Mesendoderm (in vitro differentiated cells): ENCODE measurements around the gene BTF3L4.

ENCODE experiments used
- DNase-seq: peaks from one replicate; pipeline ENCODE4 v3.0.0; 2013
- H2AK5ac ChIP-seq: 2 replicates; pipeline ENCODE4 v1.6.1; 2013; ENCODE audit warnings: low read length, inconsistent platforms
- H2BK120ac ChIP-seq: 2 replicates; pipeline ENCODE4 v1.6.1; 2013; ENCODE audit warnings: low read depth, mild to moderate bottlenecking, low read length, moderate library complexity, mixed read lengths
- H2BK15ac ChIP-seq: replicated peaks from 2 replicates; pipeline ENCODE4 v1.6.1; 2013; ENCODE audit warnings: low read depth, mild to moderate bottlenecking, moderate library complexity
- H2BK5ac ChIP-seq: 2 replicates; pipeline ENCODE4 v1.6.1; 2013; ENCODE audit warnings: low read length, inconsistent platforms
- H3K18ac ChIP-seq: 2 replicates; pipeline ENCODE4 v1.6.1; 2013; ENCODE audit warnings: mild to moderate bottlenecking, low read length, mixed read lengths
- H3K23ac ChIP-seq: one replicate; pipeline ENCODE4 v1.6.1; 2013; ENCODE audit warnings: low read length
- H3K27ac ChIP-seq: 2 replicates; pipeline ENCODE4 v1.5.1; 2013; ENCODE audit warnings: low read depth, mild to moderate bottlenecking, inconsistent platforms, low read length, moderate library complexity
- H3K27me3 ChIP-seq: 2 replicates; pipeline ENCODE4 v1.6.1; 2013; ENCODE audit warnings: low read length, control low read depth, mild to moderate bottlenecking, inconsistent platforms; ENCODE audit not compliant: insufficient read depth, poor library complexity
- H3K36me3 ChIP-seq: 2 replicates; pipeline ENCODE4 v1.6.1; 2013; ENCODE audit warnings: low read length, inconsistent platforms; ENCODE audit not compliant: control insufficient read depth, insufficient read depth
- H3K4ac ChIP-seq: one replicate; pipeline ENCODE4 v1.6.1; 2013; ENCODE audit warnings: low read depth, mild to moderate bottlenecking, low read length, moderate library complexity
- H3K4me1 ChIP-seq: 2 replicates; pipeline ENCODE4 v1.6.1; 2013; ENCODE audit warnings: low read depth, low read length, inconsistent platforms; ENCODE audit not compliant: control insufficient read depth
- H3K4me2 ChIP-seq: 2 replicates; pipeline ENCODE4 v1.6.1; 2013; ENCODE audit warnings: low read length
- H3K4me3 ChIP-seq: 2 replicates; pipeline ENCODE4 v1.5.1; 2013; ENCODE audit warnings: mild to moderate bottlenecking, low read length
- H3K56ac ChIP-seq: one replicate; pipeline ENCODE4 v1.6.1; 2013; ENCODE audit warnings: low read length
- H3K79me1 ChIP-seq: 2 replicates; pipeline ENCODE4 v1.6.1; 2013; ENCODE audit warnings: low read length, inconsistent platforms
- H3K79me2 ChIP-seq: 2 replicates; pipeline ENCODE4 v1.6.1; 2013; ENCODE audit warnings: mild to moderate bottlenecking, low read length; ENCODE audit not compliant: control insufficient read depth, insufficient read depth
- H3K9ac ChIP-seq: 2 replicates; pipeline ENCODE4 v1.6.1; 2013; ENCODE audit warnings: low read length, inconsistent platforms
- H4K5ac ChIP-seq: one replicate; pipeline ENCODE4 v1.6.1; 2013; ENCODE audit warnings: low read length
- H4K8ac ChIP-seq: one replicate; pipeline ENCODE4 v1.6.1; 2013; ENCODE audit warnings: low read depth, mild to moderate bottlenecking, control low read depth, low read length, moderate library complexity
- WGBS: extraction: QIAGEN DNeasy Blood & Tissue Kit; methylation state at CpG from one replicate; pipeline ENCODE4 v1.1.7; 2013; ENCODE audit warnings: low lambda C conversion rate, missing lambda C conversion rate; ENCODE audit not compliant: insufficient coverage; ENCODE audit errors: extremely low coverage; 5-methylcytosine and 5-hydroxymethylcytosine counted together

BTF3L4 gene

DNA sequence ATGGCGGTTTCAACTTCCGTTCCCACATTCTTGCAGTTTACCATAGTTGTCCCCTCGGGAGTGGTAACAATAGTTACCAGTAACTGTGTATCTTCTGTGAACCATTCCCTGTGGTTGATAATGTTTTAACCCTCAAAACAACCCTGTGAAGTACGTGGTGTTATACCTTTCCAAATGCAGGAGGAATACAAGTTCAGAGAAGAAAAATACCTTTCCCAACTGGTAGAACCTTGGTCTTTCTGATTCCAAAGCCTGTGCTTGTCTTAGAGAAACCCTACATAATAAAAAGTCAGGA lies 789 bp downstream of the BTF3L4 start:
- Histone ChIP-seq H3K56ac (peak overlapping the region; percentile 97), H3K36me3 (no peaks in the 10 kb centered on the region), H2AK5ac (no peak overlapping the region), H3K4ac (no peak overlapping the region), H2BK5ac (no peak overlapping the region), H3K27me3 (no peaks in the 10 kb centered on the region), H3K79me2 (peaks cover 47% of the 10 kb centered on the region), H3K79me1 (peaks cover 14% of the 10 kb centered on the region), H3K4me1 (peaks cover 5% of the 10 kb centered on the region), H3K27ac (peak overlapping the region; percentile 88), H3K18ac (no peak overlapping the region), H3K23ac (no peak overlapping the region), H2BK120ac (no peak overlapping the region), H4K5ac (no peak overlapping the region), H3K4me3 (peak overlapping the region; percentile 90), H3K9ac (peak overlapping the region; percentile 88), H4K8ac (no peak overlapping the region), H2BK15ac (no peak overlapping the region), H3K4me2 (peak overlapping the region; percentile 20)
- WGBS = no CpG with 5 or more reads among the region's 4 CpGs
- no peak for DNase-seq

DNA sequence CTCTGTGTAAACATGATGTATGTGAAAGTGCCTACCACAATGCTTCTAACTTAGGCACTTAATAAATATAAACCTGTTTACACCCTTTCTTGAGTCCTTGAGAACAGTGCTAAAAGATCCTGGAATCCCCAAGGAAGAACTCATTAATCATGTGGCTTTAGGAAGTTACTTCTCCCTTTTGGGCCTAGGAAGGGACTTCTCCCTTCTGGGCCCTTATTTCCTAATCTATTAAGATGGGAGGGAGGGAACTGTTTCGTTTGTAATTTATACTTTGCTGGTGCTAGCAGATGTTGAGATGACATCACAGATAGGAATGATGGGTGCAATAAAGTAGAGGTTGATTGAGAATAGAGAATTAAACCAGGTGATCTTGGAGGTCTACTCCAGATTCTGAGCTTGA lies 1.2 kb downstream of the BTF3L4 start:
- Histone ChIP-seq H3K4me3 (peak overlapping the region; percentile 90), H3K56ac (peak overlapping the region; percentile 4), H3K23ac (no peak overlapping the region), H2BK15ac (no peak overlapping the region), H4K5ac (no peak overlapping the region), H2AK5ac (no peak overlapping the region), H3K36me3 (no peaks in the 10 kb centered on the region), H3K27me3 (no peaks in the 10 kb centered on the region), H3K4me2 (peak overlapping the region; percentile 20), H3K79me1 (peaks cover 13% of the 10 kb centered on the region), H3K9ac (peak overlapping the region; percentile 88), H3K18ac (no peak overlapping the region), H2BK5ac (no peak overlapping the region), H3K27ac (no peak overlapping the region), H3K4me1 (peaks cover 5% of the 10 kb centered on the region), H2BK120ac (no peak overlapping the region), H4K8ac (no peak overlapping the region), H3K4ac (no peak overlapping the region), H3K79me2 (peaks cover 45% of the 10 kb centered on the region)
- DNase-seq = no peak
- no CpG with 5 or more reads among the region's 1 CpG for WGBS

DNA sequence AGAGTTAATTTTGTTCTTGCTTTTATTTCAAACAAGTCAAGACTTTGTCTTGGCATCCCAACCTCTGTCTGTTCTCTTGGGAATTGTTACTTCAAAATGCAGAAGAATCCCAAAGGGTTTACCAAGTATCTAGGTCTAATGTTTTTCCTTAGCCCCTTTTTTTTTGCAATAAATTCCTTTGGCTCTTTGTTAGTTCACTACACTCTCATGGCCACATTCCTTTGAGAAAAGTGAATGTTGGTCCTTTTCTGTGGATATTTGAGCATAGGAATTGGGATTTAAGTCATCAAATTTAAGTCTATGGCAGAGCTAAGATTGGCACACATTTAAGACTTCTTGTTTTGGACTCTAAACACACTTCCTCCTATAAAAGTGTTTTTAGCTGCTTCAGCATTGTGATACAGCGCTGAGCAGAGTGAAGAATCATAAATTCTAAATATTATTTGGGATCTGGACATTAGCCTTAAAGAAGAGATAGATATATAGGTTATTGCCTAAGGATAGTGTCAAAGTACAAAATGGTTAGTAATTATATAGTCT lies 1.9 kb downstream of the BTF3L4 start:
- H3K36me3 ChIP-seq = no peaks in the 10 kb centered on the region
- no peak overlapping the region for H2BK120ac ChIP-seq
- no peak overlapping the region for H3K23ac ChIP-seq
- no peak overlapping the region for H3K4ac ChIP-seq
- H3K18ac ChIP-seq = no peak overlapping the region
- no peak overlapping the region for H2AK5ac ChIP-seq
- H4K5ac ChIP-seq = no peak overlapping the region
- H3K9ac ChIP-seq = peak overlapping the region; percentile 88
- no peaks in the 10 kb centered on the region for H3K27me3 ChIP-seq
- H3K4me1 ChIP-seq = peaks cover 5% of the 10 kb centered on the region
- peak overlapping the region; percentile 4 for H3K56ac ChIP-seq
- H3K27ac ChIP-seq = no peak overlapping the region
- WGBS = no CpG with 5 or more reads among the region's 1 CpG
- H2BK5ac ChIP-seq = no peak overlapping the region
- H2BK15ac ChIP-seq = no peak overlapping the region
- peak overlapping the region; percentile 9 for H3K4me2 ChIP-seq
- H4K8ac ChIP-seq = no peak overlapping the region
- DNase-seq = peak; percentile 28
- peaks cover 13% of the 10 kb centered on the region for H3K79me1 ChIP-seq
- H3K79me2 ChIP-seq = peaks cover 41% of the 10 kb centered on the region
- H3K4me3 ChIP-seq = no peak overlapping the region

DNA sequence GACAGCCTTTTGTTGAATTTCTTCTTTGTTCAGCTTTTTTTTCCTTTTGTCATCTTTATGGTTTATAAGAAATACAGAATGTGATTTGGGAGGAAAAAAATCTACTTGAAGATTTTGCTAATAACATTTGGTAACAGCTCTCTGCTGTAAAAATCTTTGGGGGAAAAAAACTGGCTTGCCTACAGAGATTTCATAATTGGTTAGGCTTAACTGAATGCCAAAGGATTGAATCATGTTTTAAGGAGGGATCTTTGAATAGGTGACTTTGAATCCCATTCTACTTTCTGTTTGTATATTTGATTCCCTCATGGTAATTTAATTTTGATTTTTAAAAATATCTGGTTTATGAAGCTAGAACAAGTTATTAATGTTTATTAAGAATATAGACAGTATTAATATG lies 3.2 kb downstream of the BTF3L4 start:
- Histone ChIP-seq H3K79me2 (peaks cover 32% of the 10 kb centered on the region), H3K27ac (no peak overlapping the region), H2BK5ac (no peak overlapping the region), H3K79me1 (peaks cover 14% of the 10 kb centered on the region), H3K4me3 (no peak overlapping the region), H3K56ac (no peak overlapping the region), H2BK120ac (no peak overlapping the region), H2BK15ac (no peak overlapping the region), H3K27me3 (no peaks in the 10 kb centered on the region), H3K4me1 (peaks cover 4% of the 10 kb centered on the region), H3K4me2 (no peak overlapping the region), H4K5ac (no peak overlapping the region), H3K36me3 (peaks cover 4% of the 10 kb centered on the region), H3K18ac (no peak overlapping the region), H3K23ac (no peak overlapping the region), H3K4ac (no peak overlapping the region), H4K8ac (no peak overlapping the region), H3K9ac (no peak overlapping the region), H2AK5ac (no peak overlapping the region)
- DNase-seq = peak; percentile 24

DNA sequence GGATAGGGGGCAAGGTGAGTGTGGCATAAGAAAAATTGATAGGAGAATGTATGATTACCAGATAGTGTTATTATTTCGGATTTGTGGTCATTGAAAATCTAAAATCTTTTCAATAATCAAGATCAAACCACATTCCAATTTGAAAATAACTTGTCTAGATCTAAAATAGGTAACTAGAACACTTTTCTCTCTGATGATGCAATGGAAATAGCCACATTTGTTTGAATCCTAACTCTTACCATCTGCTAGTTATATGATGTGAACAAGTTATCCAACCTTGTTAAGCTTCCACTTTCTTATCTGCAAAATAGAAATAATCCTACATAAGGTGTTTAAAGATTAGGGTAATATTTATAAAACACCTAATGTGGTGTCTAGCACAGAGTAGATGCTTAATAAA lies 3.8 kb downstream of the BTF3L4 start:
- Histone ChIP-seq H4K5ac (no peak overlapping the region), H2BK5ac (no peak overlapping the region), H3K4me3 (no peak overlapping the region), H3K4me1 (peaks cover 4% of the 10 kb centered on the region), H2AK5ac (no peak overlapping the region), H3K56ac (no peak overlapping the region), H3K9ac (no peak overlapping the region), H3K79me1 (peaks cover 13% of the 10 kb centered on the region), H3K27me3 (no peaks in the 10 kb centered on the region), H2BK15ac (no peak overlapping the region), H4K8ac (no peak overlapping the region), H3K18ac (no peak overlapping the region), H3K4ac (no peak overlapping the region), H3K36me3 (peaks cover 4% of the 10 kb centered on the region), H3K27ac (no peak overlapping the region), H2BK120ac (no peak overlapping the region), H3K79me2 (peaks cover 26% of the 10 kb centered on the region), H3K23ac (no peak overlapping the region), H3K4me2 (no peak overlapping the region)
- 100% methylated on average over 1 of the region's 1 CpG for WGBS
- no peak for DNase-seq

DNA sequence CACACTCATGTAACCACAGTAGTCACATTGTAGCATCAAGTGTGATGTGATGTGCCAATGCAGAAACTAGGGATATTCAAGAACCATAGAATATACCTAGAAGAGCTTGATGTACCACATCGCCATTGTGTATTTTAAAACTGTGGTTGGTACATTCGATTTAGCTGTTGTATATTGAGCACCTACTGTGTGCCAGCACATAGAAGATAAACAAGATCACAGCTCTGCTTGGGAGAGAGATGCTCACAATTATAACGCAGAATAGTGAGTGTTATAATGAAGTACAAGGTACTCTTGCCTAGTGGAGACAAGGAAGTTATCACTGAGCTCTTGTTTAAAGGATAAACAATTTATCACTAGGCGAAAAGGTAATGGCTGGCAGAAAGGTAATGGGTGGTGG lies 4.7 kb downstream of the BTF3L4 start:
- Histone ChIP-seq H2BK120ac (no peak overlapping the region), H3K79me2 (peaks cover 26% of the 10 kb centered on the region), H4K8ac (no peak overlapping the region), H2AK5ac (no peak overlapping the region), H3K4me1 (peaks cover 4% of the 10 kb centered on the region), H4K5ac (no peak overlapping the region), H3K27ac (no peak overlapping the region), H3K18ac (no peak overlapping the region), H3K36me3 (peaks cover 4% of the 10 kb centered on the region), H3K4me3 (no peak overlapping the region), H2BK15ac (no peak overlapping the region), H3K4ac (no peak overlapping the region), H3K4me2 (no peak overlapping the region), H3K9ac (no peak overlapping the region), H3K23ac (no peak overlapping the region), H3K27me3 (no peaks in the 10 kb centered on the region), H2BK5ac (no peak overlapping the region), H3K79me1 (peaks cover 13% of the 10 kb centered on the region), H3K56ac (no peak overlapping the region)
- no CpG with 5 or more reads among the region's 4 CpGs for WGBS
- DNase-seq = no peak
